Loucy (cell line): ENCODE data around the gene SND1.

Source experiments
- EZH2phosphoT487 ChIP-seq: fragments of 200-600 bp; IDR thresholded peaks from 2 replicates; pipeline ENCODE4 v1.6.1; 2018; ENCODE audit warnings: antibody characterized with exemption, mild to moderate bottlenecking, moderate library complexity, borderline replicate concordance
- TF ChIP-seq, protein P1 (sequence below): fragments of 200-600 bp; sonication (generic); conservative IDR thresholded peaks from 2 replicates; pipeline ENCODE4 v1.5.1; 2014; ENCODE audit warnings: mild to moderate bottlenecking, antibody characterized with exemption, low read length

DNA sequence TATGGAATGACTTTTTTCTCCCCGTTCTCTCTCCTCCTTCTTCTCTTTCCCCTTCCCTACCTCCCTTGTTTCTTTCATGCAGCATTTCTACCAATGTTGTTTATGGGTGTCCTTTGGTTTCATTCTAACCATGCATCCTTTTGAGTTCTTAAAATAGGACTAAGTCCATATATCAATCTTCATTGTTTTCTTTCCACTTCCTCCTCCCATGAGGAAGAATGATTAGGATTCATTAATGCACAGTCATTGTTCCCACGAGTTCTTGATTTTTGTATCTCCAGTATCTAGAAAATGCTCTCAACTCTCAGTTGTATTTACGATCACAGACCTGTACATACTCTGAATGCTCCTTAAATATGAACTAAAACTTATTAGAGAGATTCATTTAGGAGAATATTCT, 226.0 kb downstream of the SND1 start:
- TF ChIP-seq, protein P1, sequence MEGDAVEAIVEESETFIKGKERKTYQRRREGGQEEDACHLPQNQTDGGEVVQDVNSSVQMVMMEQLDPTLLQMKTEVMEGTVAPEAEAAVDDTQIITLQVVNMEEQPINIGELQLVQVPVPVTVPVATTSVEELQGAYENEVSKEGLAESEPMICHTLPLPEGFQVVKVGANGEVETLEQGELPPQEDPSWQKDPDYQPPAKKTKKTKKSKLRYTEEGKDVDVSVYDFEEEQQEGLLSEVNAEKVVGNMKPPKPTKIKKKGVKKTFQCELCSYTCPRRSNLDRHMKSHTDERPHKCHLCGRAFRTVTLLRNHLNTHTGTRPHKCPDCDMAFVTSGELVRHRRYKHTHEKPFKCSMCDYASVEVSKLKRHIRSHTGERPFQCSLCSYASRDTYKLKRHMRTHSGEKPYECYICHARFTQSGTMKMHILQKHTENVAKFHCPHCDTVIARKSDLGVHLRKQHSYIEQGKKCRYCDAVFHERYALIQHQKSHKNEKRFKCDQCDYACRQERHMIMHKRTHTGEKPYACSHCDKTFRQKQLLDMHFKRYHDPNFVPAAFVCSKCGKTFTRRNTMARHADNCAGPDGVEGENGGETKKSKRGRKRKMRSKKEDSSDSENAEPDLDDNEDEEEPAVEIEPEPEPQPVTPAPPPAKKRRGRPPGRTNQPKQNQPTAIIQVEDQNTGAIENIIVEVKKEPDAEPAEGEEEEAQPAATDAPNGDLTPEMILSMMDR = no peak
- no peak for TF ChIP-seq EZH2phosphoT487
